GM23338 (cell line): ENCODE data around the gene MRPL20. TPM values are rescaled to one million over a fixed set of nuclear protein-coding genes. Genes with fewer than 3 reads are reported as not detected.

Experiments
- ATAC-seq: fragments of 200-7000 bp; cut with Tn5 transposase; 3 replicates; pipeline ENCODE4 v1.9.1; 2020
- DNase-seq: peaks from one replicate; pipeline ENCODE4 v3.0.0-alpha.2; 2015; ENCODE audit warnings: low spot score
- H2AFZ ChIP-seq: fragments of 200-600 bp; sonication (generic); 2 replicates; pipeline ENCODE4 v1.8.0; 2016; ENCODE audit warnings: antibody characterized with exemption, mild to moderate bottlenecking, moderate library complexity
- H3F3A ChIP-seq: fragments of 200-600 bp; sonication (generic); replicated peaks from 2 replicates; pipeline ENCODE4 v1.8.0; 2017; ENCODE audit warnings: antibody characterized with exemption, mixed run types, low read depth
- H3K27ac ChIP-seq: fragments of 200-600 bp; sonication (generic); 2 replicates; pipeline ENCODE4 v1.6.1; 2016; ENCODE audit warnings: low read depth
- H3K27me3 ChIP-seq: fragments of 200-600 bp; sonication (generic); 2 replicates; pipeline ENCODE4 v1.8.0; 2016; ENCODE audit warnings: mild to moderate bottlenecking, mixed run types, moderate library complexity; ENCODE audit not compliant: insufficient read depth
- H3K36me3 ChIP-seq: fragments of 200-600 bp; sonication (generic); 2 replicates; pipeline ENCODE4 v1.8.0; 2016; ENCODE audit warnings: mild to moderate bottlenecking; ENCODE audit not compliant: insufficient read depth
- H3K4me1 ChIP-seq: fragments of 200-600 bp; sonication (generic); 2 replicates; pipeline ENCODE4 v1.8.0; 2016; ENCODE audit warnings: mild to moderate bottlenecking, moderate library complexity; ENCODE audit not compliant: insufficient read depth
- H3K4me2 ChIP-seq: fragments of 200-600 bp; sonication (generic); 2 replicates; pipeline ENCODE4 v1.7.1; 2017; ENCODE audit warnings: mixed run types
- H3K4me3 ChIP-seq: fragments of 200-600 bp; sonication (generic); 2 replicates; pipeline ENCODE4 v1.6.1; 2016; ENCODE audit warnings: mixed run types
- H3K79me2 ChIP-seq: fragments of 200-600 bp; sonication (generic); replicated peaks from 2 replicates; pipeline ENCODE4 v1.8.0; 2017; ENCODE audit warnings: mild to moderate bottlenecking; ENCODE audit not compliant: insufficient read depth
- H3K9me2 ChIP-seq: fragments of 200-600 bp; sonication (generic); 2 replicates; pipeline ENCODE4 v1.8.0; 2017; ENCODE audit not compliant: insufficient read depth
- H4K20me1 ChIP-seq: fragments of 200-600 bp; sonication (generic); replicated peaks from 2 replicates; pipeline ENCODE4 v1.8.0; 2017; ENCODE audit warnings: mild to moderate bottlenecking; ENCODE audit not compliant: insufficient read depth
- H3K27ac Mint-ChIP-seq: 2 replicates; pipeline ENCODE4 v1.8.0; 2020; ENCODE audit warnings: inconsistent platforms, mild to moderate bottlenecking, moderate library complexity, mixed read lengths
- H3K27me3 Mint-ChIP-seq: 3 replicates; pipeline ENCODE4 v1.8.0; 2022; ENCODE audit warnings: low read depth, mild to moderate bottlenecking, moderate library complexity, mixed read lengths, inconsistent platforms; ENCODE audit not compliant: insufficient read depth, poor library complexity
- H3K36me3 Mint-ChIP-seq: 3 replicates; pipeline ENCODE4 v1.8.0; 2021; ENCODE audit warnings: low read depth, mild to moderate bottlenecking, inconsistent platforms, moderate library complexity, mixed read lengths
- H3K4me1 Mint-ChIP-seq: 3 replicates; pipeline ENCODE4 v1.8.0; 2020; ENCODE audit warnings: mild to moderate bottlenecking, inconsistent platforms, mixed read lengths
- H3K4me3 Mint-ChIP-seq: 3 replicates; pipeline ENCODE4 v1.8.0; 2021; ENCODE audit warnings: moderate library complexity, mild to moderate bottlenecking, inconsistent platforms, mixed read lengths
- H3K9me3 Mint-ChIP-seq: 3 replicates; pipeline ENCODE4 v1.8.0; 2020; ENCODE audit warnings: moderate library complexity, mild to moderate bottlenecking, inconsistent platforms, mixed read lengths
- CREB1 ChIP-seq: fragments of 250-450 bp; sonication (Bioruptor Pico); IDR thresholded peaks from 2 replicates; pipeline ENCODE4 v1.5.0; 2020; ENCODE audit warnings: low read depth, mild to moderate bottlenecking, moderate library complexity
- EZH2 ChIP-seq: fragments of 200-600 bp; sonication (generic); IDR thresholded peaks from one replicate; pipeline ENCODE4 v1.8.0; 2017; ENCODE audit warnings: antibody characterized with exemption, mild to moderate bottlenecking, low read depth; ENCODE audit not compliant: unreplicated experiment
- EZH2phosphoT487 ChIP-seq: fragments of 200-600 bp; sonication (generic); IDR thresholded peaks from one replicate; pipeline ENCODE4 v1.8.1; 2018; ENCODE audit warnings: antibody characterized with exemption; ENCODE audit not compliant: unreplicated experiment
- NANOG ChIP-seq: IDR thresholded peaks from 2 replicates; pipeline ENCODE4 v1.6.1; 2016; ENCODE audit warnings: antibody characterized with exemption, borderline replicate concordance
- REST ChIP-seq: IDR thresholded peaks from one replicate; pipeline ENCODE4 v1.6.1; 2018; ENCODE audit warnings: antibody characterized with exemption; ENCODE audit not compliant: unreplicated experiment
- ZNF114 ChIP-seq: fragments of 250-450 bp; sonication (Bioruptor Pico); IDR thresholded peaks from 2 replicates; pipeline ENCODE4 v1.5.0; 2020; ENCODE audit warnings: mild to moderate bottlenecking, moderate library complexity
- ZNF331 ChIP-seq: fragments of 250-450 bp; sonication (Bioruptor Pico); IDR thresholded peaks from 2 replicates; pipeline ENCODE4 v1.5.0; 2020; ENCODE audit warnings: low read depth, mild to moderate bottlenecking, moderate library complexity
- polyA plus RNA-seq: library from polyadenylated mRNA; unstranded; fragments of >200 nt; fragmentation: Nextera tagmentation; extraction: Ambion mirVana; gene quantifications from 2 replicates; pipeline ENCODE4 v1.2.1, GENCODE V29; 2016
- total RNA-seq: library from RNA; depleted of rRNA; stranded (reverse); fragments of >200 nt; shearing (Covaris generic); gene quantifications from 2 replicates; pipeline ENCODE4 v1.2.3, GENCODE V29; 2014
- TF ChIP-seq, protein P1 (sequence below): IDR thresholded peaks from 2 replicates; pipeline ENCODE4 v1.6.1; 2016; ENCODE audit warnings: antibody characterized with exemption
- TF ChIP-seq, protein P2 (sequence below), 2 experiments: fragments of 200-600 bp in 1 of 2; sonication (generic) in 1 of 2; conservative IDR thresholded peaks; 2 replicates each; pipeline versions ENCODE4 v1.5.1 to v1.6.1; 2016 to 2017; ENCODE audit warnings: antibody characterized with exemption in 2 of 2, low read depth in 2 of 2, mild to moderate bottlenecking in 2 of 2, moderate library complexity in 1 of 2

Gene MRPL20
- total and polyA plus RNA-seq, 2 experiments from 2014 or later: 173 to 319 TPM

- TF ChIP-seq REST: no peak
- TF ChIP-seq, protein P1, sequence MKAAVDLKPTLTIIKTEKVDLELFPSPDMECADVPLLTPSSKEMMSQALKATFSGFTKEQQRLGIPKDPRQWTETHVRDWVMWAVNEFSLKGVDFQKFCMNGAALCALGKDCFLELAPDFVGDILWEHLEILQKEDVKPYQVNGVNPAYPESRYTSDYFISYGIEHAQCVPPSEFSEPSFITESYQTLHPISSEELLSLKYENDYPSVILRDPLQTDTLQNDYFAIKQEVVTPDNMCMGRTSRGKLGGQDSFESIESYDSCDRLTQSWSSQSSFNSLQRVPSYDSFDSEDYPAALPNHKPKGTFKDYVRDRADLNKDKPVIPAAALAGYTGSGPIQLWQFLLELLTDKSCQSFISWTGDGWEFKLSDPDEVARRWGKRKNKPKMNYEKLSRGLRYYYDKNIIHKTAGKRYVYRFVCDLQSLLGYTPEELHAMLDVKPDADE: no peak
- TF ChIP-seq ZNF114 (CRISPR knock-in tag): no peak
- TF ChIP-seq, protein P2, sequence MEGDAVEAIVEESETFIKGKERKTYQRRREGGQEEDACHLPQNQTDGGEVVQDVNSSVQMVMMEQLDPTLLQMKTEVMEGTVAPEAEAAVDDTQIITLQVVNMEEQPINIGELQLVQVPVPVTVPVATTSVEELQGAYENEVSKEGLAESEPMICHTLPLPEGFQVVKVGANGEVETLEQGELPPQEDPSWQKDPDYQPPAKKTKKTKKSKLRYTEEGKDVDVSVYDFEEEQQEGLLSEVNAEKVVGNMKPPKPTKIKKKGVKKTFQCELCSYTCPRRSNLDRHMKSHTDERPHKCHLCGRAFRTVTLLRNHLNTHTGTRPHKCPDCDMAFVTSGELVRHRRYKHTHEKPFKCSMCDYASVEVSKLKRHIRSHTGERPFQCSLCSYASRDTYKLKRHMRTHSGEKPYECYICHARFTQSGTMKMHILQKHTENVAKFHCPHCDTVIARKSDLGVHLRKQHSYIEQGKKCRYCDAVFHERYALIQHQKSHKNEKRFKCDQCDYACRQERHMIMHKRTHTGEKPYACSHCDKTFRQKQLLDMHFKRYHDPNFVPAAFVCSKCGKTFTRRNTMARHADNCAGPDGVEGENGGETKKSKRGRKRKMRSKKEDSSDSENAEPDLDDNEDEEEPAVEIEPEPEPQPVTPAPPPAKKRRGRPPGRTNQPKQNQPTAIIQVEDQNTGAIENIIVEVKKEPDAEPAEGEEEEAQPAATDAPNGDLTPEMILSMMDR (conservative IDR thresholded peaks at IDR 0.05; ENCODE audit: low read depth in 2 of 2): no peak
Observed at GRCh38 chr1:1431845-1432273, 24.8 kb upstream of the MRPL20 start (continued).

- no peaks in the 10 kb centered on the region for H3K27me3 ChIP-seq
- H3K4me2 ChIP-seq: peak overlapping the region; percentile 68; the same call in 1 of the 2 replicates
- H3K4me1 ChIP-seq: peaks cover 44% of the 10 kb centered on the region
- H3K9me2 ChIP-seq: no peaks in the 10 kb centered on the region
- Mint-ChIP-seq H3K27ac (no peak overlapping the region), H3K4me1 (peaks cover 43% of the 10 kb centered on the region), H3K27me3 (peaks cover 25% of the 10 kb centered on the region), H3K36me3 (peaks cover 4% of the 10 kb centered on the region; the same call in 2 of the 3 replicates), H3K9me3 (peaks cover 10% of the 10 kb centered on the region), H3K4me3 (no peak overlapping the region)
- DNase-seq (no peak), ATAC-seq (no peak)
- peaks cover 25% of the 10 kb centered on the region for H3F3A ChIP-seq
- no peak overlapping the region for H3K4me3 ChIP-seq
- H3K27ac ChIP-seq: no peak overlapping the region
- no peaks in the 10 kb centered on the region for H3K79me2 ChIP-seq
- no peak overlapping the region for H2AFZ ChIP-seq
- H3K36me3 ChIP-seq: no peaks in the 10 kb centered on the region
- H4K20me1 ChIP-seq: no peaks in the 10 kb centered on the region
- TF ChIP-seq EZH2 (no peak), ZNF331 (CRISPR knock-in tag) (no peak), EZH2phosphoT487 (no peak), CREB1 (no peak), NANOG (no peak)
- TF ChIP-seq, protein P2 (conservative IDR thresholded peaks at IDR 0.05; ENCODE audit: low read depth in 2 of 2): no peak
Observed at GRCh38 chr1:1430992-1431844, 24.1 kb upstream of the MRPL20 start.
